SU-DHL-6 (cell line): ENCODE data around the gene SLC7A6OS.

Experiments
- H2AFZ ChIP-seq: fragments of 200-600 bp; sonication (generic); 2 replicates; pipeline ENCODE4 v1.6.1; 2014; ENCODE audit warnings: low read depth, mild to moderate bottlenecking, moderate library complexity, mixed read lengths, antibody characterized with exemption, low read length; ENCODE audit not compliant: severe bottlenecking
- H3F3A ChIP-seq: fragments of 200-600 bp; shearing (Covaris generic); 2 replicates; pipeline ENCODE4 v1.6.0; 2016; ENCODE audit warnings: antibody characterized with exemption, mild to moderate bottlenecking; ENCODE audit not compliant: insufficient read depth
- H3K27ac ChIP-seq: fragments of 200-600 bp; sonication (generic); 2 replicates; pipeline ENCODE4 v1.5.1; 2016; ENCODE audit warnings: low read depth, mild to moderate bottlenecking, low read length, moderate library complexity, mixed read lengths
- H3K27me3 ChIP-seq: fragments of 200-600 bp; sonication (generic), shearing (Covaris generic); 2 replicates; pipeline ENCODE4 v1.6.0; 2014; ENCODE audit warnings: mild to moderate bottlenecking, low read length
- H3K36me3 ChIP-seq: fragments of 200-600 bp; sonication (generic); 2 replicates; pipeline ENCODE4 v1.6.1; 2014; ENCODE audit warnings: mild to moderate bottlenecking, low read length, mixed read lengths
- H3K4me2 ChIP-seq: fragments of 300-600, 200-600 bp; shearing (Covaris generic), sonication (generic); 2 replicates; pipeline ENCODE4 v1.6.0; 2014; ENCODE audit warnings: low read length, low read depth, mild to moderate bottlenecking; ENCODE audit not compliant: poor library complexity, severe bottlenecking
- H3K4me3 ChIP-seq: fragments of 200-600 bp; sonication (generic); 2 replicates; pipeline ENCODE4 v1.5.1; 2014; ENCODE audit warnings: antibody characterized with exemption, low read length, mild to moderate bottlenecking, mixed read lengths; ENCODE audit not compliant: insufficient read depth, poor library complexity, severe bottlenecking
- H3K79me2 ChIP-seq: fragments of 200-600 bp; sonication (generic); 2 replicates; pipeline ENCODE4 v1.6.1; 2014; ENCODE audit warnings: mild to moderate bottlenecking, low read length, moderate library complexity; ENCODE audit not compliant: insufficient read depth
- H3K9ac ChIP-seq: fragments of 200-600 bp; sonication (generic); 2 replicates; pipeline ENCODE4 v1.7.0; 2014; ENCODE audit warnings: mild to moderate bottlenecking, low read length
- H3K9me2 ChIP-seq: fragments of 200-600 bp; sonication (generic); replicated peaks from 2 replicates; pipeline ENCODE4 v1.6.1; 2014; ENCODE audit warnings: low read length; ENCODE audit not compliant: insufficient read depth
- H3K9me3 ChIP-seq: fragments of 200-600 bp; sonication (generic); 2 replicates; pipeline ENCODE4 v1.6.1; 2014; ENCODE audit warnings: low read length, mixed read lengths; ENCODE audit not compliant: insufficient read depth
- H4K20me1 ChIP-seq: fragments of 200-600 bp; sonication (generic); 2 replicates; pipeline ENCODE4 v1.6.1; 2014; ENCODE audit warnings: low read depth, mild to moderate bottlenecking, antibody characterized with exemption, low read length, moderate library complexity, mixed read lengths
- EZH2phosphoT487 ChIP-seq: fragments of 200-600 bp; sonication (generic), shearing (Covaris generic); conservative IDR thresholded peaks from 2 replicates; pipeline ENCODE4 v1.6.1; 2018; ENCODE audit warnings: mild to moderate bottlenecking, antibody characterized with exemption, low read length, moderate library complexity, mixed read lengths
- TF ChIP-seq, protein P1 (sequence below): fragments of 200-600 bp; sonication (generic); IDR thresholded peaks from one replicate; pipeline ENCODE4 v1.5.1; 2017; ENCODE audit warnings: antibody characterized with exemption, mild to moderate bottlenecking, low read length, moderate library complexity; ENCODE audit not compliant: insufficient read depth, poor library complexity, severe bottlenecking

Gene SLC7A6OS

DNA sequence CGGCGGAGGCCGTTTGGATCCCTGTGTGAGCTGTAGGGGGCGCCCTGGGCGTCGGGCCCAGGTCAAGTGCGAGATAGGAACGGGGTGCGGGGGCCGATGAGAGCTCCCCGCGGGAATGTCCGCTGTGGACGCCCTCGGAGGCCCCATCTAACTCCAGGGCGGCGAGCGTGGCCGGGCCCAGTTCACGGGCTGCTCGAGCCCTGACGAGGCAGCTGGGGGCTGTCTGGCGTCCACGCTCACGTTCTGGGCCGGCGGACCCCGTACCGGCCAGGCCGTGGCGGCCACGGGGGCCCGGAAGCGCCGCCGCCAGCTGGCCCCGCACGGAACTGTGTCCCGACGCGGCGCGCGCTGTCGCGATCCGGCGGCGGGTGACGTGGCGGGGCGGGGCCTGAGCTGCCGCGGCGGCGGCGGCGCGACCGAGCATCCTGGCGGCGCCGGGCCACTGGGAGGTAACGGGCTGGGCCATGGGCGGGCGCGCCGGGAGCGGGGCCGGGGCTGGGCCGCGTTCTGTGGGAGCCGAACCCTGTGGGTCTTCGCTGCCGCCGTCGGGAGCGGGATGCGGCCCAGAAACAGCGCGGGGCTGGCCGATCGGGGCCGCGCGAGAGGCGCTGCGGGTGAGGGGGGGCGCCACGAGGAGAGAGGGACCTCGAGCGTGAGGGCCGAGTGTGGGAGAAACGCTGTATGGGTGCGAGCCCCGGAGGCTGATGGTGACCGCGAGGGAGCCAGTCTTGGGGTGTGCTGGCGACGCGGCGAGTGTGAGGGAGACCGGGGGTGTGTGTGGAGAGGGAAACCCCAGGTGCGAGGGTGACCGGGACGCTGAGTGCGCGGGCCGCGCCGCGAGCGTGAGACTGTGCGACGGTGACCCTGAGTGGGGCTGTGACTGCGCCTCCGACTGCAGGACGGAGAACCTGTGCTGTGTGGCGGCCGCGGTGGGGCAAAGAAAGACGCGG lies 46.3 kb downstream of the SLC7A6OS start, which contains the start of gene SLC7A6:
TSS of gene SLC7A6 (plus strand) at position 399 of the 950 bp plus-strand sequence. CDS start 10,201 bp downstream, outside the sequence.
- peak within 1 kb of the TSS; percentile 80 for H3K27ac ChIP-seq
- H3K4me3 ChIP-seq = peak within 1 kb of the TSS; percentile 88
- no peaks in the 10 kb centered on the region for H3K9me3 ChIP-seq
- peak within 1 kb of the TSS; percentile 93 for H3K9ac ChIP-seq
- peak within 1 kb of the TSS; percentile 43 for H2AFZ ChIP-seq
- no peaks in the 10 kb centered on the region for H3K36me3 ChIP-seq
- no peaks in the 10 kb centered on the region for H3K27me3 ChIP-seq
- no peaks in the 10 kb centered on the region for H4K20me1 ChIP-seq
- H3K4me2 ChIP-seq = peak within 1 kb of the TSS; percentile 86
- H3K9me2 ChIP-seq = no peaks in the 10 kb centered on the region
- peaks cover 4% of the 10 kb centered on the region; the same call in 1 of the 2 replicates for H3F3A ChIP-seq
- no peak for TF ChIP-seq EZH2phosphoT487
- TF ChIP-seq, protein P1, sequence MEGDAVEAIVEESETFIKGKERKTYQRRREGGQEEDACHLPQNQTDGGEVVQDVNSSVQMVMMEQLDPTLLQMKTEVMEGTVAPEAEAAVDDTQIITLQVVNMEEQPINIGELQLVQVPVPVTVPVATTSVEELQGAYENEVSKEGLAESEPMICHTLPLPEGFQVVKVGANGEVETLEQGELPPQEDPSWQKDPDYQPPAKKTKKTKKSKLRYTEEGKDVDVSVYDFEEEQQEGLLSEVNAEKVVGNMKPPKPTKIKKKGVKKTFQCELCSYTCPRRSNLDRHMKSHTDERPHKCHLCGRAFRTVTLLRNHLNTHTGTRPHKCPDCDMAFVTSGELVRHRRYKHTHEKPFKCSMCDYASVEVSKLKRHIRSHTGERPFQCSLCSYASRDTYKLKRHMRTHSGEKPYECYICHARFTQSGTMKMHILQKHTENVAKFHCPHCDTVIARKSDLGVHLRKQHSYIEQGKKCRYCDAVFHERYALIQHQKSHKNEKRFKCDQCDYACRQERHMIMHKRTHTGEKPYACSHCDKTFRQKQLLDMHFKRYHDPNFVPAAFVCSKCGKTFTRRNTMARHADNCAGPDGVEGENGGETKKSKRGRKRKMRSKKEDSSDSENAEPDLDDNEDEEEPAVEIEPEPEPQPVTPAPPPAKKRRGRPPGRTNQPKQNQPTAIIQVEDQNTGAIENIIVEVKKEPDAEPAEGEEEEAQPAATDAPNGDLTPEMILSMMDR = peak; percentile 71
- H3K79me2 ChIP-seq = peaks cover 50% of the 10 kb centered on the region

- Histone ChIP-seq H3K27ac (peak overlapping the region; percentile 80), H4K20me1 (no peaks in the 10 kb centered on the region)
- TF ChIP-seq, protein P1 = no peak
- TF ChIP-seq EZH2phosphoT487 = no peak
Observed at GRCh38 chr16:68263559-68264127, 47.1 kb downstream of the SLC7A6OS start.

GRCh38 chr16:68259007-68259825 lies 51.5 kb downstream of the SLC7A6OS start:
- Histone ChIP-seq H3K4me2 (no peak overlapping the region), H3K27me3 (no peaks in the 10 kb centered on the region), H3K79me2 (no peaks in the 10 kb centered on the region; the same call in 1 of the 2 replicates), H3F3A (peaks cover 8% of the 10 kb centered on the region; the same call in 1 of the 2 replicates), H2AFZ (no peak overlapping the region), H4K20me1 (no peaks in the 10 kb centered on the region), H3K9ac (no peak overlapping the region), H3K9me3 (no peaks in the 10 kb centered on the region), H3K36me3 (no peaks in the 10 kb centered on the region), H3K27ac (no peak overlapping the region), H3K4me3 (no peak overlapping the region), H3K9me2 (no peaks in the 10 kb centered on the region)
- TF ChIP-seq, protein P1 = no peak
- TF ChIP-seq EZH2phosphoT487 = no peak

More at GRCh38 chr16:68263559-68264127, 47.1 kb downstream of the SLC7A6OS start:
- no peaks in the 10 kb centered on the region for H3K36me3 ChIP-seq
- H3K79me2 ChIP-seq = peaks cover 42% of the 10 kb centered on the region
- peak overlapping the region; percentile 86 for H3K4me2 ChIP-seq
- no peaks in the 10 kb centered on the region for H3K9me3 ChIP-seq
- no peaks in the 10 kb centered on the region for H3K9me2 ChIP-seq
- H3K27me3 ChIP-seq = no peaks in the 10 kb centered on the region
- peak overlapping the region; percentile 93 for H3K9ac ChIP-seq
- peak overlapping the region; percentile 0 for H2AFZ ChIP-seq
- H3K4me3 ChIP-seq = peak overlapping the region; percentile 88
- H3F3A ChIP-seq = peaks cover 4% of the 10 kb centered on the region; the same call in 1 of the 2 replicates
